GM21576 (cell line): ENCODE data around the gene CALM3.
"Not testable (repeated sequence)": the region's sequence is repeated elsewhere in the genome, so short reads cannot be mapped to it uniquely, and the experiment has no call there.

Experiments used
- ATAC-seq: cut with Tn5 transposase; IDR thresholded peaks from one replicate; pipeline ENCODE4 v1.9.1; 2021; ENCODE audit warnings: mild to moderate bottlenecking, moderate library complexity; ENCODE audit not compliant: unreplicated experiment

CALM3 gene

DNA sequence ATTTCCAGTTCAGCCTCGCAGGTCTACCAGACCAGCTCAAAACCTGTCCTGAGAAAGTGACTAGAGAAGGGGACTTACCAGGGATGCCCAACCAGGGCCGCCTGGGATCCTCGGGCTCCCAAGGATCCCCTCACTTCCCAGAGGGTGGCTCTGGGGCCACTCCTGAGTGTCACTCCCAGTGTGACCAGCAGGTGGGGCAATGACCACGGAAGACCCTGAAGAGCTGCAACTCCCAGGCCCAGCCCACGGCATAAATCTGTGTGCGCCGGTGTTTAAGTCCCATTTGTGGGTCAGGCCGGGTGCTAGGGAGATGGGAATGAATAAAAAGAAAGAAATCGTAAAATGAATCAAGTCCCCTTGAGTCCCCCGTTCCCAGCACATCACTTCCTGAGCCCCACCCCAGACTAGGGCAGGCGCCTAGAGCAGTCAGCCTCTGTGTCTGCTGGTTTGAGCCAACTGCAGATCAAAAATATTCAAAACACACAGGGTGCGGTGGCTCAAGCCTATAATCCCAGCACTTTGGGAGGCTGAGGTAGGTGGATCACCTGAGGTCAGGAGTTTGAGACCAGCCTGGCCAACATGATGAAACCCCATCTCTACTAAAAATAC, 13.1 kb downstream of the CALM3 start:
- no peak for ATAC-seq

DNA sequence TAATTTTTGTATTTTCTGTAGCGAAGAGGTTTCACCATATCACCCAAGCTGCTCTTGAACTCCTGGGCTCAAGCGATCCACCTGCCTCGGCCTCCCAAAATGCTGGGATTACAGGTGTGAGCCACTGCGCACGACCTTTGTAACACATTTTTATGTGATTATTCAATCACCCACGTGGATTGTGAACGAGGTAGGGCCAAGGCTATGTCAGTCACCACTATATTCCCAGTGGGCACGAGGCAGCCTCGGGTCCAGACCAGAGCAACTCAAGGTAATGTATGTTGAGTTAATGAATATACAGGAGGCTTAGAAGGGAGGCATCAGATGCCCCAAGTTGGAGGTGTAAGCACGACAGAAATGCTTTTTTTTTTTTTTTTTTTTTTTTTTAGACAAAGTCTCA, 14.8 kb downstream of the CALM3 start:
- no peak for ATAC-seq

DNA sequence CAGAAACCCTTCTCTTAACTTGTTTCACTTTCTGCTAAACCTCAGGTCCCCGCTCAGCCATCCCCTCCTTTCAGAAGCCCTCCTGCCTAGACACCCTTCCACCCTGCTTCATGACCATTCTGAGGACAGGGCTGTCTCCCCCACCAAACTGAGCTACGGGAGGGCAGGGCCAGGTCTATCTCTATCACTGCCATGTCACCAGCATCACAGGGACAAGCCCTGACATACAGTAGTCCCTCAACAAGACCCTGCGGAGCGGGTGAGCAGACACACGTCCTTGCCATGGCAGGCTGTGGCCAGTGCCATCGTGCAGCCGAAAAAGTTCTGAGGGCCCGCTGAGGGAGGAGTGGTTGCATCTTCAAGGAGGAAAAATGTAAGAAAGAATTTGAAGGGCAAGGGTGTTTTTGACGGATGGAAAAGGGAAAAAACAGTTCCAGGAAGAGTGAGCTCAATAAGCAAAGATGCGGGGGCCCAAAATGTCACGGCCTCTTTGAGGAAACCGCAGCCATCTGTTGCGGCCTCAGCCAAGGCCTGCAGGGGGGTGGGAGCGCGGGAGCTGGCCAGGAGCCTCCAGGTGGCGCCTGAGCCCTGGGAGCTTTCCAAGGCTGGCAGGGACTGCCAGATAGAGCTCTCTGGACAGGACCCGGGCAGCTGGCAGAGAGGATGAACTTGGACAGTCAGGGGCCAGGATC, 15.6 kb downstream of the CALM3 start:
- ATAC-seq: no peak

DNA sequence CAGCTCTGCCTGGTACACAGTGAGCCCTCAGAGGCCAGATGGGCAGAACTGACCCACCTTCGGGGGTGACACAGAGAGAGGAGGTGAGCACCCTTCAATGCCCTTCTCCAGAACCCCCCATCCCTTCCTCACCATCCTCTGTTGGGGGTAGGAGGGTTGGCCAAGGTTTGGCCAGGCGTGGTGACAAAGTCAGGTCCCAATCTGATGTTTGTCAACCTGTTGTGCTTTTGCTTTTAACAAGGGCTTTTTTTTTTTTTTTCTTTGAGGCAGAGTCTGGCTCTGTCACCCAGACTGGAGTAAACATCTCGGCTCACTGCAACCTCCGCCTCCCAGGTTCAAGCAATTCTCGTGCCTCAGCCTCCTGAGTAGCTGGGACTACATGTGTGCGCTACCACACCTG, 16.5 kb downstream of the CALM3 start:
- no peak for ATAC-seq

DNA sequence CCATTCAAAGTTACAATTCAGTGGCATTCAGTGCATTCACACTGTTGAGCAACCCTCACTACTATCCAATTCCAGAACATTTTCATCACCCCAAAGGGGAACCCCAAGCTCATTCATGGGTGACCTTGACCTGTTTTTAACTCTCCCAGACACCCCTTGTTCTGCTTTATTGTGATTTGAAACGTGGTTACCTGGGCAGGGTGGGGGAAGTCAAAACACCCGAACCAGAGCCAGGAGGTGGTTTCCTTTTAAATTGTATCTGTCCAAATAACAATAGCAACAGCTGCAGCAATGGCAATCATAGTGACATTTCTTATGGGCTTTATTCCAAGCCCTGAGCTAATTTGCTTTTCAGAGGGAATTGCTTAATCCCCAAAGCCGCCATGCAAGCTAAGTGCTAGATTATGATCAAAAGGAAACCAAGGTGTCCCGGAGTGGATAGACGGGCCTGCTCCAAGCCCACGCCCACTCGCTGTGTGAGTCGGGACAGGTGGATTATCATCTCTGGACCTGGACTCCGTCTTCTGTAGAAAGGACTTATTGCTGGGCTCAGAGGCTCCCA, 17.6 kb downstream of the CALM3 start:
- ATAC-seq: no peak

DNA sequence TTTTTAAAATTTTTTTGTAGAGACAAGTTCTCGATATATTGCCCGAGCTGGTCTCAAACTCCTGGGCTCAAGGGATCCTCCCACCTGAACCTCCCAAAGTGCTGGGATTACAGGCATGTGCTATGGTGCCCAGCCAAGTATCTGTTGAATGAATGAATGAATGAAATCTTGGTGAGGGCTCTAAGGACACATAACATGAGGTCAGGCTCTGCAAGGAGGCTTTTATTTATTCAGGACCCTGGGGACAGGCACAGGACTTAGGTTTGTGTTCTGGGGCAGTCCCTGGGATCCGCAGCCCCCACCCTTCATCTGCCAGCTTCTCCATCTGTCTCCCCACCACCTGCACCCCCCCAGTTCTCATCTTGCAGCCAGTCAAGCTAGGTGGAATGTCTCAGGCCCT, 19.1 kb downstream of the CALM3 start:
- no peak for ATAC-seq

DNA sequence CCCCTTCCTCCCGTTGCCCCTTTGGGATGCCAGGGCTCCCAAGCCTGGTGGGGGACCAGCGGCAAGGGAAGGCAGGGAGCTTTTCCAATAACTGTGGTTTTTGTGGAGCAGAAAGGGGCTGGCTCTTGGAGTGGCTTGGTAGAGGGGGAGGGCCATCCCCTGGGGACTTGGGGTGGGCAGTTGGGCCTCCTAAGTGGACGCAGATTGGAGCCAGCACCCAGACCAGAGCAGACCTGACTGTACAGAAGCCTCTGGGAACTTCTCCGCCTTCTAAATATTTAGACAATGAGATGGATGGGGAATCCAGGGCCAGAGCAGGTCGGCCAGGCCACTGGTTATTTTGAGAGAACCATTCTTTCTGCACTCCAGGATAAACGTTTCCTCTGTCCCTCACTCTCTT, 19.6 kb downstream of the CALM3 start:
- ATAC-seq: no peak

DNA sequence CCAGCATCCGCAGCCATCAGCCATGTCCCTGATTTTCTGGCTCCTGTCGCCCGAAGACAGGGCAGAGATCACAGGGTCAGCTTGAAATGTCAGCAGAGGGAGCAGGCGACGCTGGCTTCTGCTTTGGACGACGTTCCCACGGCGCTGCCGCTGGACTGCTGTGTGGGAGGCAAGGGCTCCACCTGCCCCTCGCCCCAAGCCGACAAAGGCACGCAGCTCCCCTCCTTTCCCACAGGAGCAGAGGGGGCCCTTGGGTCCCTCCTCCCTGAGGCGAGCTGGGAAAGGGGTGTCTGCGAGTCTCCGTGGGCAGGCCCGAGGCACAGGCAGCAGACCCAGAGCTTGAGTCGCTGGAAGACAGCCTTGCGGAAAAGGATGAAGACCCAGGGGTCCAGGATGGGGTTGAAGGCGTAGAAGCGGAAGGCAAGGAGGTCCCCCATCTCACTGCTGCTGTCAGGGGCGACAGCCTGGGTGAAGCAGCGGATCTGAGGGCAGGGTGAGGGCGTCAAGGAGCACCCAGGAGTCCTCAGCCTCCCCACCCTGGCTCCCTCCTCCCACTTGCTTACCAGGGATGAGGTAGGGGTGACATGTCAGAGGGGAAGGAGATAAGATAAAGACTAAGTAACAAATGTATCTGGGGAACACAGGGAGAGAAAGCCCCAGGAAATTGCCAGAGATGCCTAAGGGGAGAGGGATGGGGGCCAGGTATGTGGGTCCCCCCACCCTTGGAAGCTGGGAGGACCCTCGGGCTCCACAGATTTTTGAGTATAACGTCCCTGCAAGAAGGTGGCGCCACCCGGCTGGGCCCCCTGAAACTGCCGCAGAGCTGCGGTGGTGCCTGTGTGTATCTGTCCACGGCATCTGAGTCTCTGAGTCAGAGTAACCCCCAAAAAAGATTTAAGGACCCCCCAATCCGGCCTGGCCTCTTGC, 20.3 kb downstream of the CALM3 start:
- ATAC-seq: no peak

DNA sequence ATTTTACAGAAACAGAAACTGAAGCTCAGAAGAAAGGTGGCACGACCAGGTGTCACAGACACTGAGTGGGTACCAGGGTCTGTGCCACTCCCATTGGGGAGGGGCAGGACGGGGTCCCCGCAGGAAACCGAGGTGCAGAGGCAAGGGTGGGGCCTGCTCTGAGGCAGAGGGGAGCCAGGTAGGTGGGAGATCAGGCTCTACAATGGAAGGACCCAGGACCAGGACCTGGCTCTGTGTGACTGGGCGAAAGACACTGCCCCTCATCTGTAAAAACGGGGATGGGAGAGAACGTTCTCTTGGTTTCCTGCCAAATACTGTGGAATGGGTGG, 21.0 kb downstream of the CALM3 start:
- no peak for ATAC-seq

DNA sequence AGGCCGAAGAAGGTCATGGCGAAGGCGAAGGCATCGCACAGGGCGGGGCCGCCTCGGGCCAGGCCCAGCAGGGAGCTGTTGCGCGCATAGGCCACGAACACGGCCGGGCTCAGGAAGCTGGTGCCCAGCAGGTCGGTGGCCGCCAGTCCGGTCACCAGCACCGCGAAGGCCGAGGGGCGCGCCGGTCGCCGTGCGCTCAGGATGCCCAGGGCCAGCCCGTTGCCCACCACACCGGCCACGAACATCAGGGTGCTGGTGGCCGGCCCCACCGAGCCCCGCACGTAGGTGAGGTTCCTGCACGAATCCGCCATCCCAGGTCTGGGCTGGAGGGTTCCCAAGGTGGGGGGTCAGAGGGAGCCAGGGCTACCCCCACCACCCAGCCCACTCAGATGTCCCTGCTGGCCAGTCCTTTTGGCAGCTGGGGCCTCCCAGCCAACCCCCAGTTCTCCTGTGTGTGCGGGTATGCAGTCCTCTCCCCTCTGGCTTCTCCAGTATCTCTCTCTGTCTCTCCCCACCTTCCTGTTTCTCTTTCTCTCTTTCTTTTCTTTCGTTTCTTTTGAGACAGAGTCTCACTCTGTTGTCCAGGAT, 22.9 kb downstream of the CALM3 start:
- ATAC-seq: no peak

DNA sequence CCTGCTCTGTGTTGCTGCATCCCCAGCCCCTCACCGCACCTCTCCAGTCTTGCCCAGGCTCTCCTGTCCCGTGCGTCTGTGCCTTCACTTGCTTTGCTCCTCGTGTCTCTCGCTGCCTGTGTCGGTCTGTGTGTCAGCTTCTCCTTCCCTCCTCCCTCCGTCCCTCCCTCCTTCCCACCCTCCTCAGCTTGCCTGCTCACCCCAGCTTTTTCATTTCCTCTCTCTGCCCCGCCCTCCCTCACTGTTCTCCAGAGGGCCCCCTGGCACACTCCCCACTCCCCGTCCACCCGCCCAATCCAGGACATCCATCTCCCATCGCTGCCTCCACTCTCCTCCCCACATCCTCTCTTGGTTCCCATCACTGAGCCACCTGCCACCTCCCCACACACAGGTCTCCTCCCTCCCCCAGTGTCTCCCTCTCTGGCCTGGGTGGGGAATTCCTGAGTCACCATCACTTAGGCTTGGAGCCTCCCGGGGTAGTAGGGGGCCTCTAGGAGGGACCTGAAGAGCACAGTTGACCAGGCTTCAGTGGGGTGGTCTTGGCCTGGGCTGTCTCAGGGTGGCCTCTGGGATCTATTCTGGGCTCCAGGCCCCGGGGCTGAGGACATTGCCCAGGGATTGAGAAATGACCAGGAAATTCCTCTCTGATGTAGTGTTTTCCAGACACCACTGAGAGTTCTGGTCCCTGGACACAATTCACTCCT, 24.0 kb downstream of the CALM3 start, which contains the start of gene PTGIR:
Gene PTGIR, minus strand, starts transcription at position 132 of the 704 bp plus-strand sequence. CDS start 864 bp downstream, outside the sequence.
- ATAC-seq: no peak

DNA sequence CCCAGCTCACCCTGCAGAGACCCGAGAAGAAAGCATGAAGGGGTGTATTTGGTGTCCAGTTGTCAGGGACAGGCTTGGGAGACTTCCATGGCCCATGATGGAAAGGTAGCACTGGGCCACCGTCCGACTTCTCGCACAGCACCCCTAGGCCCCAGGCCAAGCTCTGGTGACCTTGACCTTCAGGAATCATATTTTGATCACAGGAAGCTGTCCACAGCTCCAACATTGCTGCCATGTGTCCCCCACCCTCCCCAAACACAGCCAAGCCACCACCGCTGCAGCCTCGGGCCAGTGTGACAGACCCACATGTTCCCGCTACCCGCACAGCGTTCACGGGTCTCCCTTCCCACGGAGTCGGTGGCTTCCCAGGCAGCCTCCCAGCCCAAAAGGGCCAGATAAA, 24.6 kb downstream of the CALM3 start:
- no peak for ATAC-seq

DNA sequence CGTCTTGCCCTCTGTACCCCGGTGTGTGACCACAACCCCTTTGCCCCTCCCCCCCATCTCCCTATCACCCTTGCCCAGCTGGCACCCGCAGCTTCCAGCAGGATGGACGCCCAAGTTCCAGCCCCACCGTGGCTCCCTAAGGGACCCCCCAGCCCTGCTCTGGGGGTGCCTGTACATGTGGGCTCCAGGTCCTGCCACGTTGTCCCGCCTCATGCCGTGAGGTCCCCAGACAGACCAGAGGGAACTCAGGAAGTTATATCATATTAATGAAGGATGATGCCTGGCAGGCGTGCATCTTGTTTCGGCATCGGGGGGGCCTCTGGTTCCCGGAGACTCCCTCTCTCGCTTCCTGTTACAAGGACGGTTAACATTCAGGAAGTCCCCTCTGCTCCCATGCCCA, 25.3 kb downstream of the CALM3 start:
- no peak for ATAC-seq

DNA sequence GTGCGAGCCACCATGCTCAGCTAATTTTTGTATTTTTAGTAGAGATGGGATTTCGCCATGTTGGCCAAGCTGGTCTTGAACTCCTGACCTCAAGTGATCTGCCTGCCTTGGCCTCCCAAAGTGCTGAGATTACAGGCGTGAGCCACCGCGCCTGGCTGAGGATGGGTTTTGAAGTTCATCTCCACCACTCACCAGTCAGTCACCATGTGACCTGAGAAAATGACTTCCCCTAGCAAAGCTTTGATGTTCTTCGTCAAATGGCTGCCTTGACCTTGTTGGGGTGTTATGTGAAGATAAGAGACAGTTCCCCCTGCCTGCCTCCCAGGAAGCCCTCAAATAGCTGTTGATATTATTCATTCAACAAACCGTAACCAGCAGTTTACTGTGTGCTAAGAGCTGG, 27.8 kb downstream of the CALM3 start:
- ATAC-seq: not testable (repeated sequence)

DNA sequence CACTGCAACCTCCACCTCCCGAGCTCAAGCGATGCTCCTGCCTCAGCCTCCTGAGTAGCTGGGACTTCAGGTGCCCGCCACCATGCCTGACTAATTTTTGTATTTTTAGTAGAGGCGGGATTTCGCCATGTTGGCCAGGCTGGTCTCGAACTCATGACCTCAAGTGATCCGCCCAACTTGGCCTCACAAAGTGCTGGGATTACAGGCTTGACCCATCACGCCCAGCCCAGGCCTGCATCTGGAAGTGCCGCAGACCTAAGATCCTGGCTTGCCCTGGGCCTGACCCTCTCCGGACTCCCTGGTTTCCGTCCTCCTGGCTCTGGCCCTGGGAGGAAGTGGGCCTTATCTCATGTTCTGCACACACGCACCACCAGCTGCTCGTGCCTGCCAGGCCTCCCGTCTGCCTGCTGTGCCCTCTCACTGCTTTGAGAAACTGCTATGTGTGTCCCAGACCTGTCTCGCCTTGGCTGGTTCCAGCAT, 28.5 kb downstream of the CALM3 start:
- no peak for ATAC-seq

DNA sequence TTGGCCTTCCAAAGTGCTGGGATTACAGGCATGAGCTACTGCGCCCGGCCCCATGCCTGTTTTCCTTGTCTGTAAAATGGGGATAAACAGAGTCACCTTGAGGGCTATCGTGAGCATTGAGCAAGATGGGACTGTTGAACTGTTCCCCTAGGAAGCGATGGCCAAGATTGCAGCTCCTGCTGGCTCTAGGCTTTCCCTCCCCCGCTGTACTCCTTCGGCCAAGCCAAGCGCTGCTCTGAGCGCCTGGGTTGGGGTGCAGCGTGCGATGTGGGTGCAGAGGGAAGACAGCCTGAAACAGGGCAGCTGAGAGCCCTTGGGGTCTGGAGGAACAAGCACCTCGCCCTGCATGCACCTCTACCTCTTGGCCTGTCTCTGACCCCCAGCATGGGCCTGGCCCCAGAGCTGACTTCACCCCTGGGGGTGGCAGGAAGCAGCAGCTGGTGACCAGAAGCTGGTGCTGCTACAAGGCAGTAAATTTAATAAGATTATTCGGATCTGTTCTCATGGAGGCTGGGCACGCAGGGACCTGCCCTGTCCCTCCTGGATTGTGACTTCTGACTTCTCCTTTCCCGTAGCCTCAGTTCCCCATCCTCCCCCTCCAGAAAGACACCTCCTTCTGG, 29.6 kb downstream of the CALM3 start:
- no peak for ATAC-seq

DNA sequence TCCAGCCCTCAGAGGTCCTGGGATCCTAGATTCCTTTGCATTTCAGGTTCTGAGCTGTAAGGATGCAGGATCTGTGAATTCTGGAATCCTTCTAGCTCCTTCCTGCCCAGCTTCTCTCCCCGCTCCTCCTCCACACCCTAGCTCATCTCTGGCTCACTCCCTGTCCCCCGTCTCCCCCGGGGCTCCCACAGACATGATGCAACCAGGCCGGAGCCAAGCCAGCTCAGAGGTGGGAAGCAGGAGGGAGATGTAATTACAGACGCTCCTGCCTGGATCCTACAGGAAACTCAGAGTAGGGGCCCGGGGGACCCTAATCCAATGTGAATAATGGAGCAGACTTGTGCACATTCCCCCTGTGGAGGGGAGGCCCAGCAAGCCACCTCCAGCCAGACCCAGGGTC, 30.4 kb downstream of the CALM3 start:
- ATAC-seq: no peak

DNA sequence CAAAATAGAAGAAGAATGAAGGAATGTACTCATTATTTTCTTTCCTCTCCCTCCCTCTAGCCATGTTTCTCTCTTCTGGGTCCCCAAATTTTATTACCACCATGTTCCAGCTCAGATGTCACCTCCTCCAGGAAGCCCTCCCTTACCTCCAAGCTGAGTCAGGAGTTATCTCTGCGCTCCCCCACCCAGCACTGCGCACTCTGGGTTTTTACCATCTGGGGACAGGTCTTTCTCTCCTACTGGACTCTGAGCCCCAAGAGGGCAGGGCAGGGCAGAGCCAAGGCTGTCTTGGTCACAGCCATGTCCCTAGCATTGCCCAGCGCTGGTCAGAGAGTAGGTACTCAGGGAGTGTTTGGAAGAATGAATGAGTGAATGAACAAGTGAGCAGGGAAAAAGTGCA, 32.0 kb downstream of the CALM3 start:
- no peak for ATAC-seq

DNA sequence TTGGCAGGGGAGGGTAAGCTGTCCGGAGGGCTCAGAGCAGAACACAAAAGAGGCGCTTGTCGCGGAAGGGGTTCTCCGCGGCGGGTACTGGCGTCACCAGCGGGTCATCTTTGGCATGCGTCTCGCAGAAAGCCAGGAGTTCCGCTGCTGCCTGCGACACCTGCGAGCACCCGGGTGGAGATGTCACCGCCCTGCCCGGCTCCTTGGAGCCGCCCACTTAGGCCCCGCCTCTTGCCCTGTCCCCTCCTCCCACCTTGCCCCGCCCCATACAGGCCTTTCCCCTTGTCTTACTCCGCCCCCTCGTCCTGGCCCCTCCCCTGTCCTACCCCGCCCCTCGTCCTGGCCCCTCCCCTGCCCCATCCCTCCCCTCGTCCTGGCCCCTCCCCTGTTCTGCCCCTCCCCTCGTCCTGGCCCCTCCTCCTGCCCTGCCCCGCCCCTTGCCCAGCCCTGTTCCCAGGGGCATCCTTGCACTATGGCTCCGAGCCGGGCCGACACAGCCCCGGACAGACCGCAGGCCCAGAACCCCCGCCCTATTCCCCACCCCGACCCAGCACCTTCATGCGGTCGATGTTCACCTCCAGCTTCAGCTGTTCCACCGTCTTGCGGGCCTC, 33.0 kb downstream of the CALM3 start:
- peak; percentile 52 for ATAC-seq
